ENCODE results near the gene AKT3. TPM values are rescaled to one million over a fixed set of nuclear protein-coding genes. Genes with fewer than 3 reads are reported as not detected.

The AKT3 gene
- total RNA-seq, 4 donors from 2014 or later: 8.5 to 16.0 (median 15.2) TPM

DNA sequence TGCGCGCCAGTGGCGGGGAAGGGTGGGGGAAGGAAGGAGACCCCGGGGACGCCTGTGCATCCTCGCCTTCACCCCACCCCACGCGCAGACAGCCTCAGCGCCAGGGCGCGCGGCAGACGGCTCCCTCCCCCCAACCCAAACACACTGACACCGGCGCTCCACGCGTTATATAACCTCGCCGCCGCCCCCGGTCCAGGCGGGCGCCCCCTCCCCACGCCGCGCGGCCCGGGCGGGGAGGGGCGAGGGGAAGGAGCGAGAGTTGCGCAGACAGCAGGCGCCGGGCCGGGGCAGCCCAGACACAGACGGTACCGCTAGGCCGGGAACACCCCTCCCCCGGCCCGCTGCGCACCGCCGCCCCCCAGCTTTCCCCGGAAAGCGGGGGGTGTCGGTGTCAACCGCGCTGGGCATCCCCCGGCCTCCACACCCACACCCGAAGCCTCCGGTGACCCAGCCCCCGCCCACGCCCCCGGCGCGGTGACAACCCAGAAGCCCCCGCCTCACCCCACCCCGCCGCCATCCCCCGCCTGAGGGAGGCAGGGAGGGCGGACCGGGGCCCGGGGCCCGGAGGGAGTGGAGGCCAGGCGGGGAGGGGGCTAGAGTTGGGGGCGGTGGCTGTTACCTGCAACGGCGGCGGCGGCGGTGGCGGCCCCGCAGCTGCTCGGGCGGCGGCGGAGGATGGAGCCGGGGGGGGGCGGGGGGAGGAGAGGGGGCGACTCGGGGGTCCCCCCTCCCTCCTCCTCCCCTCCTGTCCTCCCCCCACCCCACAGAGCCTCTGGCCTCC is 432 bp downstream of the AKT3 start:
- TF ChIP-seq, protein P1, sequence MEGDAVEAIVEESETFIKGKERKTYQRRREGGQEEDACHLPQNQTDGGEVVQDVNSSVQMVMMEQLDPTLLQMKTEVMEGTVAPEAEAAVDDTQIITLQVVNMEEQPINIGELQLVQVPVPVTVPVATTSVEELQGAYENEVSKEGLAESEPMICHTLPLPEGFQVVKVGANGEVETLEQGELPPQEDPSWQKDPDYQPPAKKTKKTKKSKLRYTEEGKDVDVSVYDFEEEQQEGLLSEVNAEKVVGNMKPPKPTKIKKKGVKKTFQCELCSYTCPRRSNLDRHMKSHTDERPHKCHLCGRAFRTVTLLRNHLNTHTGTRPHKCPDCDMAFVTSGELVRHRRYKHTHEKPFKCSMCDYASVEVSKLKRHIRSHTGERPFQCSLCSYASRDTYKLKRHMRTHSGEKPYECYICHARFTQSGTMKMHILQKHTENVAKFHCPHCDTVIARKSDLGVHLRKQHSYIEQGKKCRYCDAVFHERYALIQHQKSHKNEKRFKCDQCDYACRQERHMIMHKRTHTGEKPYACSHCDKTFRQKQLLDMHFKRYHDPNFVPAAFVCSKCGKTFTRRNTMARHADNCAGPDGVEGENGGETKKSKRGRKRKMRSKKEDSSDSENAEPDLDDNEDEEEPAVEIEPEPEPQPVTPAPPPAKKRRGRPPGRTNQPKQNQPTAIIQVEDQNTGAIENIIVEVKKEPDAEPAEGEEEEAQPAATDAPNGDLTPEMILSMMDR (IDR thresholded peaks at IDR 0.05 in 4 of 5, conservative IDR thresholded peaks at IDR 0.05 in 1 of 5): no peak
- peak in 1 of 2 donors; percentile 18 for TF ChIP-seq POLR2A (IDR thresholded peaks at IDR 0.05)
- intact Hi-C loops (cut with DNase I; ENCODE audit: low total_unique reads) (loop anchor here (5.0 to 10.0 kb wide), 2 partner anchors 198 to 425 kb away; no protein-coding TSS in a partner anchor), in situ Hi-C loops (cut with MboI; ENCODE audit: low sequenced_read_pairs in 4 of 4) (no loop called here)
- no peaks in the 10 kb centered on the region for H3K4me1 ChIP-seq
- H3K36me3 ChIP-seq: no peaks in the 10 kb centered on the region
- no peak for DNase-seq
- peak overlapping the region; percentile 71 to 81 (median 78) for H3K4me3 ChIP-seq
- H3K27ac ChIP-seq: peak overlapping the region; percentile 80 to 91 (median 88)
- ATAC-seq: peak; percentile 12 to 25
- peaks cover 0 to 34% (median 10%) of the 10 kb centered on the region in 3 donors for H3K27me3 ChIP-seq
- H3K9me3 ChIP-seq: no peaks in the 10 kb centered on the region

DNA sequence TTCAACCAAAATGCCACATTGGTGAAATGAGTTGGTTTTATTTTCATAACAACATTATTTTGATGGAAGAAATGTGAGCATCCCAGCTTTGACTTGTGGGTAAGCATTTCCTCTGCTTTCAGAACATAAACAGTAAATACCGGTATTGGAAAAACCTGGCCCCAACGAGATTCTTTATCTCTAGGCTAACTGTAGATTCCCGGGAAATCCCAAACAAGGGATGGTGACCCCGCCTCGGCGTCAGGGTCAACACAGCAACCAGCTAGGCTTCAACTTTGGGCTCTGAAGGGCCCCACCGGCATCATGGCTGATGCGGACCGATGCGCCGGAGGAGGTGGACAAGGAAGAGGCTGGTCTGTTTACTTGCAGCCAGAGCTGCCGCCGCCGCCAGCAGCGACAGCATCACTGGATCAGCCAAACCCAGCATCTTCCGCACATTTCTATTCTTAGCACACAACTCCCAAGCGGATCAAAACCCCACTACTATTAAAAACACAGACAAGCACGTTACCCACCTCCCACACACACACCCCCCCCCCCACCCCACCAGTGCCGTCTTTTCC is 1.1 kb downstream of the AKT3 start:
- TF ChIP-seq POLR2A (IDR thresholded peaks at IDR 0.05): peak in 1 of 2 donors; percentile 36
- TF ChIP-seq, protein P1 (IDR thresholded peaks at IDR 0.05 in 4 of 5, conservative IDR thresholded peaks at IDR 0.05 in 1 of 5): no peak
- ATAC-seq: peak; percentile 37 to 41
- Histone ChIP-seq H3K9me3 (no peaks in the 10 kb centered on the region), H3K27ac (peak overlapping the region; percentile 80 to 91 (median 88)), H3K4me3 (peak overlapping the region; percentile 71 to 81 (median 78)), H3K36me3 (no peaks in the 10 kb centered on the region), H3K27me3 (peaks cover 0 to 34% (median 10%) of the 10 kb centered on the region in 3 donors), H3K4me1 (no peaks in the 10 kb centered on the region)
- intact Hi-C loops (cut with DNase I; ENCODE audit: low total_unique reads): no loop called here
- peak; percentile 19 to 48 for DNase-seq
- in situ Hi-C loops (cut with MboI; ENCODE audit: low sequenced_read_pairs in 4 of 4): no loop called here

DNA sequence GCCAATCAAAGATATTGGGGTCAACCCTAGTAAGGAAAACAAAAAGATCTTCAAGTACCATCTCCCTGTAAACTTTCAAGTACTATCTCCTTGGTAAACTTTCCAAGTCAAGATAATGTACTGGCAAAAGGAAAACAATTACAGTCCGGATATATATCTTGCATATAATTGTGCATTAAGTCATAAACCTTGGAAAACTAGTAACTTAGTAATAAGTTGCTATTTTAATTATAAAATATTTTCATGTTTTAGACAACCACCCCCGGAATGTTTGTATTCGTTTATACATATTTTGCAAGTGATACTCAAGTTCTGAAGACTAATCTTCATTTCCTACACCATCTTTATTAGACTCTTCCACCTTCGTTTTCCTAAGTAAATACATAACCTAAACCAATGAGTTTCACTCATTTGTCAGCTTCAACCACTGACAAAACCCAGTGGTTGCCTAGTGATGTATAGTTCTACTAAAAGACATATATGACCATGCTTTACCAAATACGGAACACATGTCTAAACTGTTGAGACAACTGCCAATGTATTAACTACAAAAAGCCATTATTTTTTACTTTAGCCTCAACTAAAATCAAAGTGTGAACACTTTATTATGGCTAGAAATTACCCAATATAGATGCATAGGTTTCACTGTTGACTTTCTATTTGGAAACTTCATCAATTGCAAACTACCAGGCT is 1.7 kb downstream of the AKT3 start:
- no peak for DNase-seq
- no peak for ATAC-seq
- intact Hi-C loops (cut with DNase I; ENCODE audit: low total_unique reads) (no loop called here), in situ Hi-C loops (cut with MboI; ENCODE audit: low sequenced_read_pairs in 4 of 4) (no loop called here)
- H3K27ac ChIP-seq: peak overlapping the region; percentile 80 to 91 (median 88)
- no peaks in the 10 kb centered on the region for H3K9me3 ChIP-seq
- H3K4me3 ChIP-seq: peak overlapping the region; percentile 71 to 81 (median 78)
- H3K36me3 ChIP-seq: no peaks in the 10 kb centered on the region
- TF ChIP-seq POLR2A (IDR thresholded peaks at IDR 0.05): no peak
- TF ChIP-seq, protein P1 (IDR thresholded peaks at IDR 0.05 in 4 of 5, conservative IDR thresholded peaks at IDR 0.05 in 1 of 5): no peak
- peaks cover 0 to 34% (median 10%) of the 10 kb centered on the region in 3 donors for H3K27me3 ChIP-seq
- H3K4me1 ChIP-seq: no peaks in the 10 kb centered on the region

DNA sequence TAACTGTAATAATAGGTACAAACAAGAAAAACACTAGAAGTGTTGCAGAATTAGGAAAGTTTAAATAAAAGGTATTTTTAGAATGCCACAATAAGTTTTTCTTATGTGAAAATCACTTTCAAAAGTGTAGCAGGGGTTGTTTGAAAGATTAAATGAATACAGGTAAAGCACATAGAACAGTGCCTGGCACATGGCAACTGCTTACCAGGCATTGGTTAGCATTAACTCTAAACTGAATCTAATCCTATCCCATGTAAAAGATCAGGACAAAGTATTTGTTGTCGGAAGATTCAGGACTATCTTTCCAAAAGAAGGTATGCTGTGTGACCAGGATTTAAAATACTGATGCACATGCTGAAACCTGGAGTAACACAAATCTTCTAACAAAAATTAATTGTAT is 3.3 kb downstream of the AKT3 start:
- Histone ChIP-seq H3K27ac (no peak overlapping the region), H3K36me3 (no peaks in the 10 kb centered on the region), H3K4me3 (no peak overlapping the region), H3K9me3 (no peaks in the 10 kb centered on the region), H3K27me3 (peaks cover 0 to 24% (median 6%) of the 10 kb centered on the region in 3 donors), H3K4me1 (no peaks in the 10 kb centered on the region)
- TF ChIP-seq, protein P1 (IDR thresholded peaks at IDR 0.05 in 4 of 5, conservative IDR thresholded peaks at IDR 0.05 in 1 of 5): no peak
- TF ChIP-seq POLR2A (IDR thresholded peaks at IDR 0.05): no peak
- ATAC-seq (no peak), DNase-seq (no peak)
- in situ Hi-C loops (cut with MboI; ENCODE audit: low sequenced_read_pairs in 4 of 4) (no loop called here), intact Hi-C loops (cut with DNase I; ENCODE audit: low total_unique reads) (no loop called here)

Measured in gastrocnemius medialis (tissue), 4 donors.